ENCODE results near the gene TMEM168.

GRCh38 chr7:112806156-112806555 lies 16.0 kb upstream of the TMEM168 start:
- TF ChIP-seq, protein P1, sequence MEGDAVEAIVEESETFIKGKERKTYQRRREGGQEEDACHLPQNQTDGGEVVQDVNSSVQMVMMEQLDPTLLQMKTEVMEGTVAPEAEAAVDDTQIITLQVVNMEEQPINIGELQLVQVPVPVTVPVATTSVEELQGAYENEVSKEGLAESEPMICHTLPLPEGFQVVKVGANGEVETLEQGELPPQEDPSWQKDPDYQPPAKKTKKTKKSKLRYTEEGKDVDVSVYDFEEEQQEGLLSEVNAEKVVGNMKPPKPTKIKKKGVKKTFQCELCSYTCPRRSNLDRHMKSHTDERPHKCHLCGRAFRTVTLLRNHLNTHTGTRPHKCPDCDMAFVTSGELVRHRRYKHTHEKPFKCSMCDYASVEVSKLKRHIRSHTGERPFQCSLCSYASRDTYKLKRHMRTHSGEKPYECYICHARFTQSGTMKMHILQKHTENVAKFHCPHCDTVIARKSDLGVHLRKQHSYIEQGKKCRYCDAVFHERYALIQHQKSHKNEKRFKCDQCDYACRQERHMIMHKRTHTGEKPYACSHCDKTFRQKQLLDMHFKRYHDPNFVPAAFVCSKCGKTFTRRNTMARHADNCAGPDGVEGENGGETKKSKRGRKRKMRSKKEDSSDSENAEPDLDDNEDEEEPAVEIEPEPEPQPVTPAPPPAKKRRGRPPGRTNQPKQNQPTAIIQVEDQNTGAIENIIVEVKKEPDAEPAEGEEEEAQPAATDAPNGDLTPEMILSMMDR (IDR thresholded peaks at IDR 0.05; ENCODE audit: borderline replicate concordance, extremely low read depth, low read length, poor library complexity, severe bottlenecking), result no peak
- TF ChIP-seq EZH2 (IDR thresholded peaks at IDR 0.05; ENCODE audit: borderline replicate concordance, low read depth, low read length, severe bottlenecking), result no peak

Data from DND-41 (cell line).